ENCODE results near the gene FARP1.

- TF ChIP-seq POLR2AphosphoS5 (IDR thresholded peaks at IDR 0.05; ENCODE audit: insufficient read depth in 1 of 2, low read depth in 1 of 2): no peak
- TF ChIP-seq, protein P1, sequence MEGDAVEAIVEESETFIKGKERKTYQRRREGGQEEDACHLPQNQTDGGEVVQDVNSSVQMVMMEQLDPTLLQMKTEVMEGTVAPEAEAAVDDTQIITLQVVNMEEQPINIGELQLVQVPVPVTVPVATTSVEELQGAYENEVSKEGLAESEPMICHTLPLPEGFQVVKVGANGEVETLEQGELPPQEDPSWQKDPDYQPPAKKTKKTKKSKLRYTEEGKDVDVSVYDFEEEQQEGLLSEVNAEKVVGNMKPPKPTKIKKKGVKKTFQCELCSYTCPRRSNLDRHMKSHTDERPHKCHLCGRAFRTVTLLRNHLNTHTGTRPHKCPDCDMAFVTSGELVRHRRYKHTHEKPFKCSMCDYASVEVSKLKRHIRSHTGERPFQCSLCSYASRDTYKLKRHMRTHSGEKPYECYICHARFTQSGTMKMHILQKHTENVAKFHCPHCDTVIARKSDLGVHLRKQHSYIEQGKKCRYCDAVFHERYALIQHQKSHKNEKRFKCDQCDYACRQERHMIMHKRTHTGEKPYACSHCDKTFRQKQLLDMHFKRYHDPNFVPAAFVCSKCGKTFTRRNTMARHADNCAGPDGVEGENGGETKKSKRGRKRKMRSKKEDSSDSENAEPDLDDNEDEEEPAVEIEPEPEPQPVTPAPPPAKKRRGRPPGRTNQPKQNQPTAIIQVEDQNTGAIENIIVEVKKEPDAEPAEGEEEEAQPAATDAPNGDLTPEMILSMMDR (IDR thresholded peaks at IDR 0.05): no peak
These were observed 298.3 kb downstream of the FARP1 start for GRCh38 chr13:98441056-98441676.
